Retina (tissue), 1 donor: Measurements from ENCODE around the gene FREM1.
"Not testable (repeated sequence)": the region's sequence is repeated elsewhere in the genome, so short reads cannot be mapped to it uniquely, and the experiment has no call there.

Experiments
- DNase-seq: peaks from one replicate; pipeline ENCODE4 v3.0.0-alpha.2; 2016

The FREM1 gene, protein sequence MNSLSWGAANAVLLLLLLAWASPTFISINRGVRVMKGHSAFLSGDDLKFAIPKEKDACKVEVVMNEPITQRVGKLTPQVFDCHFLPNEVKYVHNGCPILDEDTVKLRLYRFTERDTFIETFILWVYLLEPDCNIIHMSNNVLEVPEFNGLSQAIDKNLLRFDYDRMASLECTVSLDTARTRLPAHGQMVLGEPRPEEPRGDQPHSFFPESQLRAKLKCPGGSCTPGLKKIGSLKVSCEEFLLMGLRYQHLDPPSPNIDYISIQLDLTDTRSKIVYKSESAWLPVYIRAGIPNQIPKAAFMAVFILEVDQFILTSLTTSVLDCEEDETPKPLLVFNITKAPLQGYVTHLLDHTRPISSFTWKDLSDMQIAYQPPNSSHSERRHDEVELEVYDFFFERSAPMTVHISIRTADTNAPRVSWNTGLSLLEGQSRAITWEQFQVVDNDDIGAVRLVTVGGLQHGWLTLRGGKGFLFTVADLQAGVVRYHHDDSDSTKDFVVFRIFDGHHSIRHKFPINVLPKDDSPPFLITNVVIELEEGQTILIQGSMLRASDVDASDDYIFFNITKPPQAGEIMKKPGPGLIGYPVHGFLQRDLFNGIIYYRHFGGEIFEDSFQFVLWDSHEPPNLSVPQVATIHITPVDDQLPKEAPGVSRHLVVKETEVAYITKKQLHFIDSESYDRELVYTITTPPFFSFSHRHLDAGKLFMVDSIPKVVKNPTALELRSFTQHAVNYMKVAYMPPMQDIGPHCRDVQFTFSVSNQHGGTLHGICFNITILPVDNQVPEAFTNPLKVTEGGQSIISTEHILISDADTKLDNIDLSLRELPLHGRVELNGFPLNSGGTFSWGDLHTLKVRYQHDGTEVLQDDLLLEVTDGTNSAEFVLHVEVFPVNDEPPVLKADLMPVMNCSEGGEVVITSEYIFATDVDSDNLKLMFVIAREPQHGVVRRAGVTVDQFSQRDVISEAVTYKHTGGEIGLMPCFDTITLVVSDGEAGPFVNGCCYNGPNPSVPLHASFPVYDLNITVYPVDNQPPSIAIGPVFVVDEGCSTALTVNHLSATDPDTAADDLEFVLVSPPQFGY (N-terminal part only)

DNA sequence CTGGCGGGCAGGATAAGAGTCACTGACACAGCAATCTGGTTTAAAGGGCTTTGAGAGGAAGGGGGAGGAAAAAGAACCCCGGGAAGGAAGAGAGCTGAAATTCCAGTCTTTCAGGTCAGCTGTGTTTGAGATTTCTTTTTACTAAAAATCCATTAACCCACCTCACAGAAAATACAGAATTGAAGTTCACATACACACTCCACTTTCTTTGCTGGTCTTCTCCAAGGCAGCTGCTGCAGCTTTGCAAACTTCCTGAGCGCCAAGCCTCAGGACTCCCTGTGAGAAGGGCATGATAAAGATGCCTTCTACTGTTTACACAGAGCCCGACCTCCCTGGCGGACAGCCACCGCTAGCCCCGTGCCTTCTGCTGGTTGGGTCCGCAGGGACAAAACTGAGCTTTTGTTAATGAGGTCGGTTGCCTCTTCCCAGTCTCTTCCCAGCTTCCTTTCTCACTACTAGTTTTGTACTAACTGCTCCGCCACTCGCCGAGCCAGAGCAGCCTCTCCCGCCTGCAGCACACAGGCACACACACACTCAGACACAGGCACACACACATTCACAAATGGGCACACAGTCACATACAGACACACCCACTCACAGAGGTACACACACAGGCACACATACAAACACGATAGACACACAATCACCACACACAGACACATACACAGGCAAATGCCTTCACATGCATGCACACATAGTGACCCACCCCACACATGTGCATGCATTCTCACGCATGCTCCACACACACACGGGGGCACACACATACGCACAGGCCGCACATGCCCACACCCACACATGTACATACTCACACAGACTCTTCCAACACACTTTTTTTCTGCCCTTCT lies at the start of gene FREM1:
Gene FREM1, minus strand, starts transcription at position 468 of the 845 bp plus-strand sequence. CDS start 41,451 bp downstream, outside the sequence.
- peak; percentile 82 for DNase-seq

DNA sequence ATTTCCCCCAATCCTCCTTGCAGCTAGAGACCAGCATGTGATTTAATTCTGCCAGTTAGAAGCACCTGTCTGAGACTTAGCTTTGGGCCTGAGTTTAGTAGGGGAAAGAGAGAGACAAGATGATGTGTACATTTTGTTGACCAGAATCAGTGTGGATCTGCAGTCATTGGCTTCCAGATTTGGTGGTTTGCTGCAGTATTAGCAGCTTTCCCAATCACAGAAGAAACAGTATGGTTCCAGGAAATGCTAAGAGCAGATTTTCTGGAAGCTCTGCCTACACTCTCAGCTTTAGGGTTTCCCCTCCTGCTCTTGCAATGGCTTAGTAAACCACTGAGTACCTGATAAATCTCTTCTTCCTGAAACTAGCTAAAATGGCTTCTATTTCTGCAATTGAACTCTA lies 48.8 kb upstream of the FREM1 start:
- no peak for DNase-seq

DNA sequence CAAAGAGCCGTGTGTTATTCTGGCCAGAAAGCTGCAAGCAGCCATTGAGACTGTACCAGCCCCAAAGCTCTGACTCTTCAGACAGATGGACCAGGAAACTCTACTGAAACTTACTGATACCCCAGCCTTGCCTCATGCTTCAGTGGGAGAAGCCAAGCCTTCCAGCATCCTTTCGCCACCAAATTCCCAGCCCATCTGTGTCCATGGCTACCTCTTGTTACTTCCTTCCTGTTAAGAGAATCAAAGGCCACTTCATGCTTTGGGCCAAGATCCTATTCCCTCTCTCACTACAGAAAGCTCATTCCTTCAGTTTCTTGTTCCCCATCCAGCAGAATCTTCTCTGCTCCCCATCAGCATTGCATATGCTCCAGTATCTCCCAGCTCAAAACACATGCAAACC lies 46.9 kb upstream of the FREM1 start:
- DNase-seq, result no peak

DNA sequence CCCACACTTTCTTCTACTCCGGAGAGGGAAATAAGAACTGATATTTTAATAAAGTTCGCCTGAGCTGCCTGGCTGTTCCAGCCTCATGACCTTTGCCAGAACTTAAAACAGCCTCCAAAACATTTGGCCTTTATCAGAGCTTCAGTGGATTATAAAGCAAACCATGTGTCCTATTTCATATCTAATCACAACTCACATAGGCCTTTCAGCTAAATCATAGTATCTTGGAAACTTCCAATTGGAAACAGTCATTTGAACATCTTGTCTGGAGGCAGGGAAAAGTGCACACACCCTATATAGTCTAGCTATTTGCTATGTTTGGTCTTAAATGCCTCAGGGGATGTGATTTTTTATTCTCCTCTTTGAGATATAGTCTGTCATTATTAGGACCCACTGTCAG lies 46.0 kb upstream of the FREM1 start:
- DNase-seq, result no peak

DNA sequence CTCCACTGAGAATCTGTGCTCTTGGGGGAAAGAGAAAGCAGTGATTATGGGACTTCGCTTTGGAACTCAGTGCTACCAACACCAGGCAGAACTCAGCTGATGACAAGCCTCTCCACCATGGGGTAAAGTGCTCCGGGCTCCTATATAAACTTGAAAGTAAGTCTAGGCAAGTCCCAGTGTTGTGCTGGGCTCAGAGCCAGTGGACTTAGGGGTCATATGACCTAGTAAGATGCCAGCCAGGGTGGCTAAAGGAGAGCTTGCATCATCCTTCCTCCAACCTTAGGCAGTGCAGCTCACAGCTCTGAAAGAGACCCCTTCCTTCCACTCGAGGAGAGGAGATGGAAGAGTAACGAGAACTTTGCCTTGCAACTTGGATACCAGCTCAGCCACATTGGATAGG lies 35.1 kb upstream of the FREM1 start:
- DNase-seq, result no peak

DNA sequence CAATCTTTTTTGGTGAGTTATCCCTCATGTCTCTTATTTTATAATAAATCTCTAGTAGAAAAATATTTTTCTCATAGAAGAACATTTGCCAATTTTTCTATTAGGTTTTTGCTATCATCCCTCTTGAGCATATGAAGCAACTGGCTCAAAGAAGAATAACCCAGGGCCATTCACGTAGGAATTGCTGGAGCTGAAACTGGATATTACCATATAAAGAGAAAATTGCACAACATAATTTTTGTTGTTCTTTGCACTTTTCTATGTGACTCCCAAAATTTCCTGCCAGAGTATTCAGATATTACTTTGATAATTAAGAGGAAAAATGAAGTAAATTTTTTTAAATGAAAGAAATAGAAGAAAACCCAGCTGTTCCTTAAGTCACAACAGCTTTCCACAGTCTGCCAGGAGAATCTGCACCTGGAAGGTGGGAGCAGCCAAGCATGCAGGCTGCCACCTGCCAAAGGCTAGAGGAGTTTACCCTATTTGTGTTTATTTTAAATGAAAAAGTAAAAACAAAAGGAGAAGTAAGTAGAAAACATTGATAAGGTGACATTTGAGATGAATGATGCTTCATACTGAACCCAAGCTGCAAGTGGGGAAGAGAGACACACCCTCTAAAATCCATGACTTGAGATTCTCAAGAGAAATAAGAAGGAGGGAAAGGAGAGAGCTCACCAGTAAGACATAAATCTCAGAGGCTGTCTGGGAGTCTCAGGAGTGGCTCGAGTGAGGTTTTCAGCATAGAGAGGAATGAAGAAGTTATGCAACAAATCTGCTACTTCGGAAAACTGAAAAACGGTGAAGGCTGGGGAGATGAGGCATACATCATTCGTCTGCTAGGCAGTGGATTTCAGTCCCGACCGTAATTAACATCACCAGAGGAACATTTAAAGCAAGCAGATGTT lies 31.5 kb upstream of the FREM1 start:
- DNase-seq, result no peak

DNA sequence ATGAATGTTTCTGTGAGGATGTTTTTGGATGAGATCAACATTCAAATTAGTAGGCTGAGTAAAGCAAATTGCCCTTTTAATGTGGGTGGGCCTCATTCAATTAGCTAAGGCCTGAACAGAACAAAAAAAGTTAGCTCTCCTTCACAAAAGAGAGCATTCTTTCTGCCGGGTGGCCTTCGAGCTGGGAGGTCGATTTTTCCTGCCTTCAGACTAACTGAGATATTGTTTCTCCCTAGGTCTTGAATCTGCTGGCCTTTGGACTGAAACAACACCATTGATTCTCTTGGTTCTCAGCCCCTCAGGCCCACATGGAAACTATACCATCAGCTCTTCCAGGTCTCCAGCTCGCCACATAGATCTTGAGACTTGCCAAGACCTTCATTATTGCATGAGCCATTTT lies 29.1 kb upstream of the FREM1 start:
- no peak for DNase-seq

DNA sequence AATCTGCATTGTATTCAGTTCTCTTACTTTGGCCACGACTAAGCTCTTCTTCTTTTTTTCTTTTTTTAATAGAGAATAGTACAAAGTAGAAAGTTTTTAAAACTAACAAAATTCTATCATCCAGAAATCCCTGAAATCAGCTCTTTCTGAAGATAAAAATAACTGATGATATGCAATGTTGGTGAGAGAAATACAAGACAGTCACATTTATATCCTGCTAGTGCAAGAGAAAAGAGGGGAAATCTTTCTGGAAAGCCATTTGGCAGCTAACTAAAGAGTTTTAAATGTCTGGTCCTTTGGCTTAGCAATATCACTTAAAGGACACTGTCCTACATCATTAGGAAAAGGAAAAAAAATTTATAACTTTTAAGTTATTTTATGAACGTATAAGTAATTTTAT lies 27.0 kb upstream of the FREM1 start:
- no peak for DNase-seq

DNA sequence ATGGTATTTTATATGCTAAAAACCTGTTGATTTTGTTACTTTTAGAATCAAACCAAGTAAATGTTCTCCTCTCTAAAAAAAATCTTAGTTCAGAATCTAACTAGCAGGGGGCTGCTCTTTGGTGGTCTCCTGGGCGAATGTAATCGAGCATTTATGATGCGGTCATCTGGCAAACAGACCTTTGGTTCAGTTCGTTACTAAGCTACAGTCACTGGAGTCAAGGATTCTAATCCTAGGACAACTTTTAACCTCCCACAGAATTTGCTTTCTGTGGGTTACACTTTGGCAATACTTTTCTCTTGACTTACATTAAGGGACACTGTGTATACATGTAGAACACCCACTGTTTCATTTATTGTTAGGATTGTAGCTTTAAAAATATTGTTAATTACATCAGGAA lies 26.3 kb upstream of the FREM1 start:
- no peak for DNase-seq

DNA sequence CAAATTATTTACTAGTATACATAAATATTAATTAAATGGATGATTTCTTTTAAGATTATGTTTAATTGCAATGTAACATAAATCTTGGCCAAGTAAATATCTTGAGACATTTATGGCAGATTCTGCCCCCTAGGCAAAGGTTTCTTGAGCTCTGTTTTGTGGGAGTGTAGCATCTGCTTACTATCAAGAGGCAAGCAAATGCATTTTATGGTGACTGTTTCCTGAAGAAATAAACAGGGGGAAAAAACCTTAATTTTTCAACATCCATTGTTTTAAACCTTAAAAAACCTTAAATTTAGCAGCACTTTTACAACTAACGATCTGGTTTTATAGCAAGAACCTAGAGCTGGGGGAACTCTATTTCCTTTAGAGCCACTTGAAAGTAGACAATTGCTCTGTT lies 25.7 kb upstream of the FREM1 start:
- DNase-seq, result no peak

DNA sequence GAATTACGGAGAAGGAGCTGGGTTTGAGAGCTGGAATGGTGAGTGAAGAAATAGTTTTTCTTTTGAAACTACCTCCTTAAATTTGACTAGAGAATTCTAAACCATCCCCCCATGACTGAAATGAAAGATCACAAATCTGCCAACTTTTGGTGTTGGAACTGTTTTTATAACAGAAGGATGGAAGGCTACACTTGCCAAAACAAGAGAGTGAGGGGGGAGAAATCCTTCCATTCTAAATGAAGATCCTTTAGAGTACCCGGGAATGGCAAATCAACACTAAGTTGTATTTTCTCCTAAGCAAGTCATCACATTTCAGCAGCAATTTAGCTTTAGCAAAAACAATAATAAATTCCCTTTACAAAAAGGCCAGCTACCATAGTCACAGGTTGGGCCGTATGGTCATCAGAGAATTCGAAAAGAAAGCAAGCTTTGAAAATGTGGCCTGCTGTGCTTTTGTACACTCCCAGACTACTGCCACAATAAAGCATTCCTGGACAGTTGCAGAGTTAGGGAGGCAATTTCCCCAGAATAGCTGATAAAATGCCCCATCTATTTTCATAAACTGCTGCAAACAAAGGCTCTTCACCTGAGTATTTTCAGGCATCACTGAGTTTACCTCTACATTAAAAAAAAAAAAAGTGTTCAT lies 25.0 kb upstream of the FREM1 start:
- peak; percentile 33 for DNase-seq

DNA sequence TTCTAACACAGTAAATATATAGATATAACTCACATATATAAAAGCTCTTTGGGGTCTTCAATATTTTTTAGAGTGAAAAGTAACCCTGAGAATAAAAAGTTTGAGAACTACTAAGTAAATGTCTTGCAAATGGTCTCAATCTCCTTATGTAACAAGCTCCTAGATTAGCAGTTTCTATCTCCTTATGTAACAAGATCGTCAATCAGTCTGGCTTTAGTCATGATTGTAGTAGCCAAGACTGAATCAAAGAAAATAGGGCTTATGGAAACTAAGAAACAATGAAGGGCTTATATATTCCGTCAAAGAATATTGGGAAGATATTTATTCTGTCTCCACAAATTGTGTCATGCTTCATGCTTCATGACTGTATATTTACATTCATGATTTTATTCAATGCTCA lies 22.4 kb upstream of the FREM1 start:
- DNase-seq, result no peak

DNA sequence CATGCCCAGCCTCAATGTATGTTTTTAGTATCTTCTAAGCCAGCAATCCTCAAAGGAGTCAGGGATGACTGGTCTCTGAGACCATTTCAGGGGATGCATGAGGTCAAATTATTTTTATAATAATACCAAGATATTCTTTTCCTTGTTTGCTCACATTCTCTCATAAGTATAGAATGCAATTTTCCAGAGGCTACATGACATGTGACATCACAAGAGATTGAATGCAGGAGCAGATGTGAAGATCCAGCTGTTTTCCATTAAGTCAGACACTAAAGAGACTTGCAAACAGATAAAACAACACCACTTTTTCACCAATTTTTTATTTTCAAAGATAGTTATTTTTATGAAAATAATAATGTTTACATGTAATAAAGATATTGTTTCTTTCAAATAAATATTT lies 22.0 kb upstream of the FREM1 start:
- no peak for DNase-seq

DNA sequence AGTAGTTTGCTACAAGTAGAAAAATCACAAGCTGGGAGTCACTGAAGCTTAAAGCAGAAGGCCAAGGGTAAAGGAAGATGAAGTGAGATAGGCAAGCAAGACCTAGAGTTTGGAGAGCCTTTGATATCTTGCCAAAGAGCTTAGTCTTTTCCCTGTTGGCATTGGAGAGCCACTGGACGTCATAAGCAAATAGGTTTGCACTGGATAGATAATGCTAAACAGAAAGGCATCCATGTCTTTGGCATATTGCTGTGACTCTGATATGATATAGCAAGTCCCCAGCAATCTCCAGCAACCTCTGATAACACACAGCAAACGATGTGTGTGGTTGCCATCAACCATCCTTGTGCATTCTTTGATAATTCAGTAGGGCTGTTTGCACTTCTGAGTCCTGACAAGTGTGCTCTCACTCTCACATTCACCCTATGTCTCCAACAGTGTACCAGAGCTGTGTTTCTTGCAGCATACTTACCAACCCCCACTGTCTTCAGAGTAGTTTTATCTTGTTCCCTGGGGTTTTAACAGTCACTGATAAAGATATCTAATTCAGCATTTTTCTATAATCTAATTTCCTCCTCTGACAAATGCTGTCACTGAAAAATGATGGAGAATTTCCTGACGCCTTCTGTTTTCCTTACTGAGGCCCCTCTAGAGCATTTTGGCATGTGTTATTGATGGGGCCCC lies 16.9 kb upstream of the FREM1 start:
- DNase-seq, result no peak

DNA sequence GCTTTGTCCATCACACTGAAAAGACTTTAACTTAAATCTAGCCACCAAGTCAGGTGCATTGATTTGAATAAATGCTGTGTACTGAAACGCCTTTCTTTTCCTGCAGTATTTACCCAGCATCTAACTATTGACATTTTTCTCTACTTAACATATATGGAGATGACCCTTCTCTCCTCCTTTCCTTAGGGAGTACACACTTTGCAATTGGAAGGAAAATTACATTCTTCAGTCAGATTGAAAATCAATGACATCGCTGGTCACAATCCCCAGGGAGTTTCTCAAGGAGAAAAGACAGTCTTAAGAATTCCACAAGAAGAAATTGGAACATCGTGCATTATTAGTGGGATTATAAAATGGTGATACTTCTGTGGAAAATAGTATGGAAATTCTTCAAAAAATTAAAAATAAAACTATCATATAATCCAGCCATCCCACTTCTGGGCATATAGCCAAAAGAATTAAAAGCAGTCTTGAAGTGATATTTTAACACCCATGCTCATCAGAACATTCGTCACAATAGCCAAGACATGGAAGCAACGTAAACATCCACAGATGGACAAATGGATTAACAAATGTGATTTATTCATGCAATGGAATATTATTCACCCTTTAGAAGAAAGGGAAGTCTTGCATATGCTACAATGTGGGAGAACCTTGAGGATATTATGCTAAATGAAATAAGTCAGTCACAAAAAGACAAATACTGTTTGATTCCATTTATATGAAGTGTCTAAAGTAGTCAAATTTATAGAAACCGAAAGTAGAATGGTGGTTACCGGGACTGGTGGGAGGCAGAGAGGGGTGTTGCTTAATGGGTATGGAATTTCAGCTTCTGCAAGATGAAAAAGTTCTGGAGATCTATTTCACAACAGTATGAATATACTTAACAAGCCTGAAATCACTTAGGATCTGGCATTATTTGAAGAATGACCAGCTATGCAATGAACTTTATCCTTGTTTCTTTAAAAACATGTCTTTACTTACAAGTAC lies 14.3 kb upstream of the FREM1 start:
- DNase-seq, result no peak

DNA sequence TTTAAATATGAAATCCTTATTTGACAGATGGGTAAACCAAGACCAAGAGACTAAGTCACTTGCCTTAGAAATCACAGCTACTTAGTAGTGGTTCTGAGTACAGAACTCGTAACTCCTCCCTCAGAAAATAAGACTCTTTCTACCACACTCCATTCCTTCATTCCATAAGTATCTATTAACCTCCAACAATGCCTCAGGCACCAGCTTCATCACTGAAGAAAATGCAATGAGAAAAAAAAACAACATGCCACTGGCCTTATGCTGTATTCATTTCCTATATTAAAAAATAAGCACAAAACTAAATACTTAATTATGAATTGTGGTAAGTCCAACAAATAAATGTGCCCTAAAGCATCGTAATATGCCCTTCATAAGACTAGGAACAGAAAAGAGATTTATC lies 13.5 kb upstream of the FREM1 start:
- DNase-seq, result no peak

DNA sequence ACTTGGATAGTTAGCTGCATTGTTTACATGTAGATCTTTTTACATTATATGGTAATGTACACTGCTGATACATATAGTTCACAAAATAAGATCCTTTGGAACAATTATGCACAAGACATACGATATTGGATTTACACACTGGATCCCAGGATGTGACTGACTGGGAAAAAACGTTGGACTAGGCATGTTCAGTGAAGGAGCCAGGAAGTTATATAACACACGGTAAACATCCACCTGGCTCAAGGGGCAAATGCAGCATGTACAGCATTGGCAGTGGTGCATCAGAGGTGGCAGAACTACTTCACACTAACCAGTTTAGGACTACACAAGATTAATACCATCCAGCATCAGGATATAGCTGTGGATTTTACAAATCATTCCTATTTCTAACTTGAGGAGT lies 10.6 kb upstream of the FREM1 start:
- not testable (repeated sequence) for DNase-seq

DNA sequence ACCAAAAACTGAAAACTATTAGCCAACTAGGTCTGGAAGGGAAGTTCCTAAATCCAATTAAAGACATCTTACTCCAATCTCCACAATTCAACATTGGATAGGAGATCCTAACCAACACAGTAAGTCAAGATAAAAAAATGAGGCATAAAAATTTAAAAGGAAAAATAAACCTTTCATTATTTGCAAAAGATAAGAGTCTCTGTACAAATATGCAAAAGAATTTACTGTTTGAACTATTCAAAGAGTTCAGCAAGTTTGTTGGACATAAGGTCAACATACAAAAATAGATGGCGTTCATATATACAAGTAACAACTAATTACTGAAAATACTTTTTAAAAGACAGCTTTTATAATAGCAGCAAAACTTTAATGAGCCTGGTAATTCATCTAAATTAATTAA lies 3.1 kb upstream of the FREM1 start:
- no peak for DNase-seq

DNA sequence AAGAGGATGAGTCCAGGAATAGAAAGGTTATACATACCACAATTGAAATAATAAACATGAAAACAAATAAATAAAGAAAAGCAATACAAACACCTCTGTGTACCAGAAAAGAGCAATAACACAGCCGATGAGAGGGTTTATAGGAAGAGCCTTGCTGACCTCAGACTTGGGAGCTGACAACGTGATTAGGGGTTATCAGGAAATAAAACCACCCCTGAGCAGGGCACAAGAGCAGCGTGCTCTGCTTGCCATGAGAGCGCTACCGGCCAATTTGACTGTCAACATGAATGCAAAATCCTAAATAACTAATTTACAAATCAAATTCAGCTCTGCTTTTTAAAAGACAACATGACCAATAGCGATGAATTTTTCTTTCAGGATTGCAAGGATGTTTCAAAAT lies 2.6 kb upstream of the FREM1 start:
- DNase-seq, result no peak
